Activated T-cell treated with anti-CD3 and anti-CD28 coated beads, Interleukin-2, amount 50 U/mL, for 1 hour (primary cell): ENCODE measurements around the gene CHST6.
"Not testable (repeated sequence)": the region's sequence is repeated elsewhere in the genome, so short reads cannot be mapped to it uniquely, and the experiment has no call there.

Experiments
- DNase-seq: peaks from one replicate; pipeline ENCODE4 v3.0.0-alpha.2; 2020

Gene CHST6

DNA sequence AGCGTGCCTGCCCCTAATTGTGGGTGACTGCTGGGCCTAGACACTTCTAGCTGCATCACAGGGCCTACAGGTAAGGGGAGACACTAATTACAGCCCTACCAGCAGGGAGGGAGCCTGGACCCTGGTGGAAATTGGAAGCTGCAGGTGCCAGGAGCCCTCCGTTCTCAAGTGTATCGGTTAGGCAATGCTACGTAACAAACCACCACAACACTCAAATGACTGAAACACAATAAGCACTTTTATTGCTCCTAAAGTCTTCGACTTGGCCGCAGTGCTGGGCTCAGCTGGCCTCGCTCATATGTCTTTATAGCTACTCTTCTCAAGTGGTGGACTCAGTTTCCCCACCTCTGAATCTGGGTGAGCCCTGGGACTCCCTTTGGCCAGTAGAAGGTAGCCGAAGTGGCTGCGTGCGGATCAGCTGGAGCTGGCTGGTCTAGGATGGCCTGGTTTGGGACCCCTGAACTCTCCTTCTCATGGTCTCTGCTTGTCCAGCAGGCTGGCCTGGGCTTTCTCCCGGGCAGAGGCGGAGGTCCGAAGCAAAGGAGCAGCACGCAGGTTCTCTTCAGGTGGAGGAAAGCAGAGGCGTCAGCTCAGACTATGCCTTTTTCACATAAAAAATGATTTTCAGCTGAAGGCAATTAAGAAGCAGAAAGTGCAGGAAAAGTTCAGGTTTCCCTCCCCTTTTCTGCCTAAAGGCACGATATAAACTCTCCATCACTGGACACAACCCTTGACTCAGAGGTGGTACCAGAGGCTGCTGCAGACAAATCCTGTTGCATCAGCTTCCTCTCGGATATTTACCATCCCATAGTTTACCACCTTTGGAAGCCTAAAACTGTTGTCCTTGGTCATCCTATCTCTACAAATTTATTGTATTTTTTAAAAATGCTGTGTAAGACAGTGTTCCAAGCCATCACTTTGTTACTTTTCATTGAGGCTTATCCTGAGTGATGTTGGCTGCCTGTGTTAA lies 22.0 kb downstream of the CHST6 start:
- no peak for DNase-seq

DNA sequence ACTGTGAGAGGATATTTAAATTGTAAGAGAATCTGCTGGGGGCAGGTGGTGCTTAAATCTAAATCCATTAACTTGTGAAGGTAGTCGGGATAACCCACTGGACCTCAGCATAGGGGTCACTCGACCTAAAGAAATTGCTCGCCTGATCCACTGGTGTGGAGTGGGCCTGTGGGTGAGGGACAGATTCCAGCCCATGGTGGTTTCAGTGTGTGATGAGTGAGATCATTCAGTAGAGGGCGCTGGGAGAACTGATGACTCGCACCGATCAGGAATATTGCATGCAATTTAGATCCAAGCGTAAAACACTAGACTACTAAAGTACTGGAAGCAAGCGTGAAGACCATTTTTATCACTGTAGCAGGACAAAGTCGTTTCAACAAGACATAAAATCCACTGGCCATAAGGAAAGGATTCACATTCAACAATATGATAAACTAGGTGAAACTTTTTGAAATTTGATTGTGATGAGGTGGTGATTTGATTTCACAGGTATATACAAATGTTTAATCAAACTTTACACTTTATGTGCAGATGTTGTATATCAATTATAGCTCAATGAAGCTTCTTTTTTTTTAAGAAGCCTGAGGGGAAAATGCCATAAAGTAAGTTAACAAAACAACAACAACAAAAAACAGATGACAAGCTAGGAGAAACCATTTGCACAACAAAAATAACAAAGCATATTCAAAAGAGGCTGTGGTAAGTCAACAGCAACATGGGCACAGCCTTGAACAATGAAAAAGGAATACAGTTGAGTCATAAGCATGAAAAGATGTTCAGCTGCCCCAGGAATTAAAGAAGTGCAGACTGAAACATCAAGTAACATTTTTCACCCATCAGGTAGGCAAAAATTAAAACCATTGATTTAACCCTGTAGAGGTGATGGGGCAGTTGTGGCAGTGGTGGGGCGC lies 23.3 kb downstream of the CHST6 start:
- DNase-seq: no peak

DNA sequence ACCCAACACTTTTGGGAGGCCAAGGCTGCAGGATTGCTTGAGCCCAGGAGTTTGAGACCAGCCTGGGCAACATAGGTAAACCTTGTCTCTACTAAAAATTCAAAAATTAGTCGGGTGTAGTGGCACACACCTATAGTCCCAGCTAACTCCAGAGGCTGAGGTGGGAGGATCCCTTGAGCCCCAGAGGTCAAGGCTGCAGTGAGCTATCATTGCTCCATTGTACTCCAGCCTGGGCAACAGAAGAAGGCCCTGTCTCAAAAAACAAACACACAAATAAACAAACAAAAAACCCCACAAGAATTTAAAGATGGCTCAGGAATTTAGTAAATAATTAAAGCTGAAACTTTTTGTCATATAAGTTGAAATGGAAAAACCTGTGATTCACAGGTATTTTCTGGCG lies 28.5 kb downstream of the CHST6 start:
- DNase-seq: no peak

DNA sequence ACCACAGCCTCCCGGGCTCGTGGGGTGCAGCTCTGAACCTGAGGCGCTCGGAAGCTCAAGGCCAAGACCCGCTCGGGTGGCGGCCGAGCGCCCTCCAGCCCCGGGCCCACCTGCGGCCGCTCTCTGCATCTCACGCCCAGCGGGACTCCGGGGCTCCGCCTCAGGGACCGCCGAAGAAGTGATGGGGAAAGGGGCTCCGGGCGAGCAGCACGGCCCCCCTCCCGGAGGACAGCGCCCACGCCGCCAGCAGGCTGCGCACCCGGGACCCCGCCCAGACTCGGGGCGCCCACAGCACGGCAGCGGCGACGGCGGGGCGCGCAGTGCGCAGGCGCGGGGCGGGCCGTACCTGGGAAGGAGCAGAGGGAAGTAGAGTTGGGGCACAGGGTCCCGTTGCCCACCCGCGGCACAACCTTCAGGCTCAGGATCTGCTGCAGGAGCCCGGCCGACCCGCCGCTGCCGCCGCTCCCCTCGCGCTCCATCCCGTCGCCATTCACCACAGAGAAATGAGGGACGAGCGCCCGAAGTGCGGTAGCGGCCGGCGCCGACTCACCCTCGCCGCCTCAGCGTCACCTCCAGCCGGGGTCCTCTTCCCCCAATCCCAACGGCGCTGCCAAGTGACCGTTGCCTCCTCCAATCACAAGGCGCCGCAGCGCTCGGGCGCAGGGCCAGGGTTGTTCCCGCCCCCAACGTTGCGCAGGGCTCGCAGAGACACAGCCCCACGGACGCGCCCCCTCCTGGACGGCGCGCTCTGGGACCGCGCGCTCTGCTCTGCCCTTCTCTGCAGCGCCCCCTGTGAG lies 30.9 kb downstream of the CHST6 start, which contains the start of gene TMEM170A:
TMEM170A (minus strand) TSS at position 568 of the 797 bp plus-strand sequence; CDS start at position 479, 89 bp downstream.
- DNase-seq: peak; percentile 99

- peak; percentile 24 for DNase-seq
These were observed 31.7 kb downstream of the CHST6 start for GRCh38 chr16:75463389-75464121.

- no peak for DNase-seq
These were observed 32.4 kb downstream of the CHST6 start for GRCh38 chr16:75462806-75463205.

DNA sequence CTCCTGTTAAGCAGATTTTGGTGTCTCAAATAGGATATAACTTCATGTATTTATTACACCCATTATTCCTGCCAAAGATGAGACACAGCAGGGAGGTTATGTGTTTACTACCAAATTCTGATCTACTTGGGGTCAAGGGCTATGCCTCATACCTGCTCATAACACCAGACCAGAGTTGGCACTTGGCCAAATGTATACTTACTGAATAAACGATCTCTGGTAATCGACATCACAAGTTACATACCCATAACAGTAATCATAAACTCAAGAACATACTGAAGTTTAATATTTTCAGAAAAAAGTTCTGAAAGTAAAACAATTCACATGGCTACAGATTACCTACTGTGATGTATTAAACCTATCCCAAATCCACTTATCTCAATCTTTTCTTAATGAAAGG lies 33.7 kb downstream of the CHST6 start:
- no peak for DNase-seq

- DNase-seq: no peak
These were observed 34.8 kb downstream of the CHST6 start for GRCh38 chr16:75460446-75460845.

DNA sequence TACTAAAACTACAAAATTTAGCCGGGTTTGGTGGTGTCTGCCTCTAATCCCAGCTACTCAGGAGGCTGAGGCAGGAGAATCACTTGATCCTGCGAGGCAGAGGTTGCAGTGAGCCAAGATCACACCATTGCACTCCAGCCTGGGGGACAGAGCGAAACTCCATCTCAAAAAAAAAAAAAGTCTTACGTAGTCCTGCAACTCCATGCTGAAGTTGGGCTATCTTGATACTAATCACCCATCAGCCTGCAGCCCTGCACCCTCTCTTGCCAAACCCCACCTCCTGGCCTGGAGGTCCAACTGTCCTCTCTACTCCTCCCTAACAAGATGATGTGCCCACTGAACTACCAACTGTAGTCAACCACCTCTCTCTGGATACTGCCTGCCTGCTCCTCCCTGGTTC lies 35.5 kb downstream of the CHST6 start:
- no peak for DNase-seq

DNA sequence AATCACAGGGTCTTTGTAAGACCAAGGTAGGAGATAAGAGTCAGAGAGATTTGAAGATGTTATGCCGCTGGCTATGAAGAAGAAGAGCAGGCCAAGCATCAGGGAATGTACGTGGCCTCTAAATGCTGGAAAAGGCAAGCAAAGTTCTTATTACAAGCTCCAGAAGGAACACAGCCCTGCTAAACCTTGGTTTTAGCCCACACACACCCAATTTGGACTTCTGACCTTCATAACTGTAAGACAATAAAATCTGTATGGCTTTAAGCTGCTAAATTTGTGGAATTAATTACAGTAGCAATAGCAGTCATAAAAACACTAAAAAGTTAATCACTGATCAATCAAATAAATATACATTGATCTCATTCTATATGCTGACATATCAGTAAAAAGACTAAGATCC lies 36.8 kb downstream of the CHST6 start:
- no peak for DNase-seq

DNA sequence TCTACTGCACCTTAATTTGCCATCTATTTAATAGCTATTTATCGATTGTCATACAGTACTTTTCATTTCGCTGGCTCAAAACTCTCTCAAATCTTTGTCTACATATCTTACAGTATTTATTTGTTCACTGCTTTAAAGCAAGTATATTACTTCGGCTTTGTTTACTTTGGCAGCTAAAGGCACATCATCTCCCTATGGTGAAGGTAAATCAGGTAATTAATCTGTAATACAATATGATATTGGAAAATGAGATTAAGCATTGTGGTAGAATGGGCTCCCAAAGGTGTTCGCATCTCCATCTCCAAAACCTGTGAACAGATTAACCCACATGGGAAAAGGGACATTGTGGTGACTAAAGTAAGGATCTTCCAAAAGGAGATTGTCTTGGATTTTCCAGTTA lies 37.2 kb downstream of the CHST6 start:
- DNase-seq: no peak

DNA sequence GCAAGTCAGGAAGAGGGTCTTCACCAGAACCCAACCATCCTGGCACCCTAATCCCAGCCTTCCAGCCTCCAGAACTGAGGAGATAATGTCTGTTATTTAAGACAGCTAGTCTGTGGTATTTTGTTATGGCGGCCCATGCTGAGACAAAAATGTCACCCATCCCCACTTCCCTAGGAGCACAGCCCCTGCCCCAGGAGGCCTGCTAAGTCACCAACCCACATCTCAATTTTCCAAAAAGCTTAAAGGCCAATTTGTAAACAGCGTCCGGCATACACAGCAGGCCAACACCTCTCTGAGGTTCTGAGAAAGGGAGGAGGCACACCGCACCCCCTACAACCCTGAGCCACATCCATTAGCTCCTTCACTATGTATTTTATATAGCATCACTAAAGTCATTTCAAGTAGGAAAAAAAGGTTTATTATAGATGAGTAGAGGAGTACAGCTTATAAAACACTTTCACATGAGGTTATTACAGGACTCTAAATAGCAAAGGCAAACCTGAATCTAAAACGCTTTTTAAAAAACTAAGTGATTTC lies 37.7 kb downstream of the CHST6 start:
- no peak for DNase-seq

GRCh38 chr16:75456971-75457370 lies 38.3 kb downstream of the CHST6 start:
- no peak for DNase-seq

- not testable (repeated sequence) for DNase-seq
These were observed 38.8 kb downstream of the CHST6 start for GRCh38 chr16:75456486-75456885.

DNA sequence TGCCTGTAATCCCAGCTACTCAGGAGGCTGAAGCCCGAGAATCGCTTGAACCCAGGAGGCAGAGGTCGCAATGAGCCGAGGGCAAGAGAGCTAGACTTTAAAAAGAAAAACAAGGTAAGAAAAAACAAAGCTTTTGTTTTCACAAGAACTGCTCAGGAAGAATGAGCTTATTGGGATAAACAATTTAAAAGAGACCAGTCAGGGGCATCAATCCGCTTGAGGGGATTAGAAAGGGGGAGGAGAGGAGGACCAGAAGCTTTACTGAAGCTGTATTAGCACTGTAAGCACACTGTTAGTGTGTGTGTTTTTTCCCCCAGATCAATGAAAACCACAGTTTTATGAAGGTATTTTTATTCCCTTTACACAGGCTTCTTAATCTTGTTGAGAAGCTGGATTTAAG lies 39.6 kb downstream of the CHST6 start:
- no peak for DNase-seq

- no peak for DNase-seq
These were observed 42.6 kb downstream of the CHST6 start for GRCh38 chr16:75452464-75453190.

DNA sequence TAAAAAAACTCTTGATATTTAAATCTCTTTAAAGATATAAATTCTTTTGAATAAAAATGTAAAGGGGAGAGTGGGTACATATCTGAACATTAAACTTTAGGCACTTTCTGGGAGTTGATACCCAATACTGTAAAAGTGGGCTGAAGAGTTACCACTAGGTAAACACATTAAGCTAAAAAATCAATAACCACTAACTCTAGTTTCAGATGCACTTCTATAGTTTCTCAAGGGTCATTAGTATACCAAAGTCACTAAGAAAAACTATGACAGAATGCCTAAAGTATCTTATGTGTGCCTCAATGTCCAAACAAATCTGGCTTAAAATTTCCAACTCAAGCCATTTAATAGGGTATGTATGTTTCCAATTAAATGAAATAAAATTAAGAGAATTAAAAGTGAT lies 48.8 kb downstream of the CHST6 start:
- DNase-seq: no peak

DNA sequence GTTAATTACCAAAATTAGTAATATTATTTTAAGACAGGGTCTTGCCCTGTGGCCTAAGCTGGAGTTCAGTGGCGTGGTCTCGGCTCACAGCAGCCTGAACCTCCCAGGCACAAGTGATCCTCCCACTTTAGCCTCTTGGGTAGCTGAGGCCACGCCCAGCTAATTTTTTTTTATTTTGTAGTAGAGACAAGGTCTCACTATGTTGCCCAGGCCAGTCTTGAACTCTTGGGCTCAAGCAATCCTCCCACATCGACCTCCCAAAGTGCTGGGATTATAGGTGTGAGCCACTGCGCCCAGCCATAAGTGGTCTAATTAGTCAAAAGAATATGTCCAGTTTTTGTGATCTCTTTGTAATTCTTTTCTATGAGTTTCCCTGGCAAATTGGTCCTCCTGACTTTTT lies 49.9 kb downstream of the CHST6 start:
- no peak for DNase-seq

GRCh38 chr16:75443298-75443697 lies 51.9 kb downstream of the CHST6 start:
- no peak for DNase-seq

- no peak for DNase-seq
These were observed 61.4 kb downstream of the CHST6 start for GRCh38 chr16:75433732-75434413.
